ENCODE results near the gene CREBL2. TPM values are rescaled to one million over a fixed set of nuclear protein-coding genes. Genes with fewer than 3 reads are reported as not detected.
A peak's percentile ranks its signal among the peaks of the same experiment; 100 is the strongest.

CREBL2 gene
- total and polyA plus RNA-seq, 10 of the 15 experiments (the other 5 are each of a cell fraction or from before 2014, with no cell fraction given), result 4.6 to 19.1 (median 13.5) TPM

DNA sequence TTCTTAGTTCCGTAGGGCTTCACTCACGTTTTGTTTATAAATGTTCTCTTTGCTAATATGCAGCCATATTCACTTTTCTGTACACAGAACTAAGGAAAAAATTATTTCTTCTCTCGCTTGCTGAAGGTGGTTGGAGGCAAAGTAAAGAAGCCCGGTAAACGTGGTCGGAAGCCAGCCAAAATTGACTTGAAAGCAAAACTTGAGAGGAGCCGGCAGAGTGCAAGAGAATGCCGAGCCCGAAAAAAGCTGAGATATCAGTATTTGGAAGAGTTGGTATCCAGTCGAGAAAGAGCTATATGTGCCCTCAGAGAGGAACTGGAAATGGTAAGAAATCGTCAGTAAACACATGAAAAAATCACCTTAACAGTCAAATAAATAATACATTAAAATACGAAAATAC, 24.0 kb downstream of the CREBL2 start (continued):
- TF ChIP-seq, protein P1, sequence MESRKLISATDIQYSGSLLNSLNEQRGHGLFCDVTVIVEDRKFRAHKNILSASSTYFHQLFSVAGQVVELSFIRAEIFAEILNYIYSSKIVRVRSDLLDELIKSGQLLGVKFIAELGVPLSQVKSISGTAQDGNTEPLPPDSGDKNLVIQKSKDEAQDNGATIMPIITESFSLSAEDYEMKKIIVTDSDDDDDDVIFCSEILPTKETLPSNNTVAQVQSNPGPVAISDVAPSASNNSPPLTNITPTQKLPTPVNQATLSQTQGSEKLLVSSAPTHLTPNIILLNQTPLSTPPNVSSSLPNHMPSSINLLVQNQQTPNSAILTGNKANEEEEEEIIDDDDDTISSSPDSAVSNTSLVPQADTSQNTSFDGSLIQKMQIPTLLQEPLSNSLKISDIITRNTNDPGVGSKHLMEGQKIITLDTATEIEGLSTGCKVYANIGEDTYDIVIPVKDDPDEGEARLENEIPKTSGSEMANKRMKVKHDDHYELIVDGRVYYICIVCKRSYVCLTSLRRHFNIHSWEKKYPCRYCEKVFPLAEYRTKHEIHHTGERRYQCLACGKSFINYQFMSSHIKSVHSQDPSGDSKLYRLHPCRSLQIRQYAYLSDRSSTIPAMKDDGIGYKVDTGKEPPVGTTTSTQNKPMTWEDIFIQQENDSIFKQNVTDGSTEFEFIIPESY (IDR thresholded peaks at IDR 0.05), result no peak
- TF ChIP-seq ZNF274 (IDR thresholded peaks at IDR 0.05; ENCODE audit: insufficient read depth, insufficient read length), result no peak

DNA sequence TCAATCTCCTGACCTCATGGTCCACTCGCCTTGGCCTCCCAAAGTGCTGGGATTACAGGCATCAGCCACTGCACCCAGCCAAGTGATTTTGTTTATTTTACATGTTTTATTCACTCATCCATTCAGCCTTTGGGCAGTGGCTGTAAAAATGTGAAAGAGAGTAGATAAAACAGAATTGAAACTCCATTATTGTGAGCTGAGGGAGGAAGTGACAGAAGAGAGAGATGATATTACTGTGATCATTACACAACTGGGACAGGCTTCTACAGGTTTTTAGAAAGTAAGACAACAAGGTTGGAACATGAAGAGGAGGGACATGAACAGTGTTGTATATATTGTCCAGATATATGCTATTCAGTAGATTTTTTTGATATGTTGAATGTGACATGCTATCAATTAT, 25.0 kb downstream of the CREBL2 start:
- BruUV-seq (replicated peaks), result no TSS peak
- H3K79me2 ChIP-seq (ENCODE audit: control insufficient read depth, insufficient read depth, low read length), result no peaks in the 10 kb centered on the region; the same call in none of the 2 replicates
- peaks cover 5% of the 10 kb centered on the region; the same call in 2 of the 3 replicates for H3K9me3 ChIP-seq (replicated peaks; ENCODE audit: control insufficient read depth, insufficient read depth, low read length)
- H3K4me1 ChIP-seq (ENCODE audit: control insufficient read depth, insufficient read depth, low read length), result peaks cover 7% of the 10 kb centered on the region; the same call in 1 of the 2 replicates
- no peaks in the 10 kb centered on the region for H3K27me3 ChIP-seq (replicated peaks in 1 of 2; ENCODE audit: control insufficient read depth in 2 of 2, insufficient read depth in 2 of 2, low read length in 1 of 2)
- no peak overlapping the region for H3K9ac ChIP-seq (ENCODE audit: control insufficient read depth, insufficient read depth, low read length)
- ChIA-PET POLR2A (no interaction called here), SMC1A (ENCODE audit: uncharacterized antibody, unreplicated experiment) (interaction anchor here (0.7 to 2.1 kb wide), 2 partner anchors 9 to 10 kb away, joined by 3 to 9 read pairs; no protein-coding TSS in a partner anchor), RAD21 (ENCODE audit: unreplicated experiment) (interaction anchor here (0.6 to 1.2 kb wide), 4 partner anchors 9 to 96 kb away, joined by 4 read pairs; no protein-coding TSS in a partner anchor), CTCF (interaction anchor here (1.0 to 3.7 kb wide), 4 partner anchors 9 to 100 kb away, joined by 3 to 20 read pairs (median 4); no protein-coding TSS in a partner anchor)
- peak overlapping the region; percentile 79 for H3K27ac ChIP-seq (ENCODE audit: control insufficient read depth, insufficient read depth)
- FAIRE-seq (peak; percentile 23), DNase-seq (ENCODE audit: low read depth, low spot score) (no peak), ATAC-seq (peak; percentile 98)
- WGBS (ENCODE audit: insufficient coverage, insufficient replicate concordance, low lambda C conversion rate, missing lambda C conversion rate), result 0% methylated on average over 1 of the region's 1 CpG
- 0 out of 2 replicates have a peak overlapping the region, but pooled peaks have one; percentile 18 for H3K4me2 ChIP-seq (ENCODE audit: control insufficient read depth, insufficient read depth)
- intact Hi-C loops (cut with micrococcal nuclease; ENCODE audit: unreplicated experiment), result no loop called here
- no peak overlapping the region for H3K4me3 ChIP-seq
- H3K36me3 ChIP-seq (ENCODE audit: control insufficient read depth in 2 of 2, insufficient read depth in 2 of 2, low read length in 1 of 2), result peaks cover 0 to 5% of the 10 kb centered on the region in 2 experiments; a peak in 2 of 4 replicates
- in situ Hi-C loops (cut with MboI), result no loop called here
- no peaks in the 10 kb centered on the region for H4K20me1 ChIP-seq (ENCODE audit: control insufficient read depth, insufficient read depth)
- no peak overlapping the region for H2AFZ ChIP-seq (ENCODE audit: control insufficient read depth, low read depth, low read length)
- TF ChIP-seq GABPA (IDR thresholded peaks at IDR 0.05; ENCODE audit: low read depth), result no peak
- TF ChIP-seq YY1 (IDR thresholded peaks at IDR 0.05; ENCODE audit: low read depth, low read length), result no peak
- no peak for TF ChIP-seq ZSCAN29 (IDR thresholded peaks at IDR 0.05)
- no peak for TF ChIP-seq SRF (IDR thresholded peaks at IDR 0.05; ENCODE audit: low read depth in 2 of 2, low read length in 2 of 2)
- TF ChIP-seq ATF7 (IDR thresholded peaks at IDR 0.05; ENCODE audit: low read depth), result peak; percentile 64; the same call in 1 of the 2 replicates
- TF ChIP-seq, protein P2, sequence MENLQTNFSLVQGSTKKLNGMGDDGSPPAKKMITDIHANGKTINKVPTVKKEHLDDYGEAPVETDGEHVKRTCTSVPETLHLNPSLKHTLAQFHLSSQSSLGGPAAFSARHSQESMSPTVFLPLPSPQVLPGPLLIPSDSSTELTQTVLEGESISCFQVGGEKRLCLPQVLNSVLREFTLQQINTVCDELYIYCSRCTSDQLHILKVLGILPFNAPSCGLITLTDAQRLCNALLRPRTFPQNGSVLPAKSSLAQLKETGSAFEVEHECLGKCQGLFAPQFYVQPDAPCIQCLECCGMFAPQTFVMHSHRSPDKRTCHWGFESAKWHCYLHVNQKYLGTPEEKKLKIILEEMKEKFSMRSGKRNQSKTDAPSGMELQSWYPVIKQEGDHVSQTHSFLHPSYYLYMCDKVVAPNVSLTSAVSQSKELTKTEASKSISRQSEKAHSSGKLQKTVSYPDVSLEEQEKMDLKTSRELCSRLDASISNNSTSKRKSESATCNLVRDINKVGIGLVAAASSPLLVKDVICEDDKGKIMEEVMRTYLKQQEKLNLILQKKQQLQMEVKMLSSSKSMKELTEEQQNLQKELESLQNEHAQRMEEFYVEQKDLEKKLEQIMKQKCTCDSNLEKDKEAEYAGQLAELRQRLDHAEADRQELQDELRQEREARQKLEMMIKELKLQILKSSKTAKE (IDR thresholded peaks at IDR 0.05; ENCODE audit: low read depth, poor library complexity, severe bottlenecking), result peak; percentile 50
- peak; percentile 24 for TF ChIP-seq MEF2B (IDR thresholded peaks at IDR 0.05; ENCODE audit: partially characterized antibody, poor library complexity, severe bottlenecking)
- TF ChIP-seq, protein P3, sequence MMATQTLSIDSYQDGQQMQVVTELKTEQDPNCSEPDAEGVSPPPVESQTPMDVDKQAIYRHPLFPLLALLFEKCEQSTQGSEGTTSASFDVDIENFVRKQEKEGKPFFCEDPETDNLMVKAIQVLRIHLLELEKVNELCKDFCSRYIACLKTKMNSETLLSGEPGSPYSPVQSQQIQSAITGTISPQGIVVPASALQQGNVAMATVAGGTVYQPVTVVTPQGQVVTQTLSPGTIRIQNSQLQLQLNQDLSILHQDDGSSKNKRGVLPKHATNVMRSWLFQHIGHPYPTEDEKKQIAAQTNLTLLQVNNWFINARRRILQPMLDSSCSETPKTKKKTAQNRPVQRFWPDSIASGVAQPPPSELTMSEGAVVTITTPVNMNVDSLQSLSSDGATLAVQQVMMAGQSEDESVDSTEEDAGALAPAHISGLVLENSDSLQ (IDR thresholded peaks at IDR 0.05), result 0 out of 2 replicates have a peak, but pooled peaks have one; percentile 7
- TF ChIP-seq DPF2 (IDR thresholded peaks at IDR 0.05), result peak; percentile 75
- TF ChIP-seq NFYA (IDR thresholded peaks at IDR 0.05; ENCODE audit: borderline replicate concordance, low read depth, low read length), result no peak
- TF ChIP-seq HDGF (IDR thresholded peaks at IDR 0.05), result 0 out of 2 replicates have a peak, but pooled peaks have one; percentile 39

Data from GM12878 (cell line).